Endothelial cell of umbilical vein (primary cell): ENCODE measurements around the gene MEP1B. TPM values are rescaled to one million over a fixed set of nuclear protein-coding genes. Genes with fewer than 3 reads are reported as not detected.

Experiments used
- BruUV-seq: library from RNA; stranded (reverse); fragments of 400-500 nt; replicated peaks from 2 replicates; lab custom pipeline; 2021; lab: Mats Ljungman, UMichigan
- CTCF ChIA-PET: fragments of 300-600, 350-600 bp; sonication (Branson Sonifier 250); formaldehyde crosslinking; loops from one replicate; lab custom pipeline; 2021; ENCODE audit warnings: antibody characterized with exemption, inconsistent platforms; lab: Charles Lee
- POLR2A ChIA-PET: fragments of 300-600, 350-600 bp; sonication (Branson Sonifier 250); formaldehyde crosslinking; loops from one replicate; lab custom pipeline; 2021; ENCODE audit warnings: antibody characterized with exemption, inconsistent platforms; lab: Charles Lee
- DNase-seq: peaks from one replicate; pipeline ENCODE4 v3.0.0-alpha.2; 2011; ENCODE audit warnings: low read depth, low spot score
- FAIRE-seq: peaks from 2 replicates; lab custom pipeline; 2011; peaks lifted over from hg19 to GRCh38; lab: Jason Lieb, UNC
- H2AFZ ChIP-seq: 2 replicates; pipeline ENCODE4 v1.6.0; 2012; ENCODE audit warnings: low read depth, low read length, control low read depth, inconsistent platforms
- H3K27ac ChIP-seq: 2 replicates; pipeline ENCODE4 v1.5.1; 2011; ENCODE audit warnings: low read depth, mild to moderate bottlenecking, control low read depth, low read length, moderate library complexity; ENCODE audit not compliant: insufficient read depth
- H3K27me3 ChIP-seq, 2 experiments: 2 replicates each; pipeline versions ENCODE4 v1.6.0 to v1.6.1; 2011; ENCODE audit warnings: low read length in 2 of 2, mixed read lengths in 1 of 2; ENCODE audit not compliant: control insufficient read depth in 2 of 2, insufficient read depth in 2 of 2
- H3K36me3 ChIP-seq, 2 experiments: 2 replicates in 1 of 2; 3 replicates in 1 of 2; pipeline ENCODE4 v1.5.1; 2011; ENCODE audit warnings: low read length in 2 of 2, mild to moderate bottlenecking in 1 of 2, moderate library complexity in 1 of 2; ENCODE audit not compliant: control insufficient read depth in 2 of 2, insufficient read depth in 2 of 2; ENCODE audit errors: extremely low read depth in 1 of 2
- H3K4me1 ChIP-seq: 3 replicates; pipeline ENCODE4 v1.5.1; 2011; ENCODE audit warnings: mild to moderate bottlenecking, low read length; ENCODE audit not compliant: control insufficient read depth, insufficient read depth; ENCODE audit errors: extremely low read depth
- H3K4me2 ChIP-seq: 2 replicates; pipeline ENCODE4 v1.6.1; 2011; ENCODE audit warnings: low read length, control low read depth, mixed read lengths; ENCODE audit not compliant: insufficient read depth
- H3K4me3 ChIP-seq, 3 experiments: fragments of 200-600 bp in 1 of 3; sonication (generic), shearing (Covaris generic) in 1 of 3; replicated peaks in 1 of 3; 2 replicates each; pipeline ENCODE4 v1.5.1; 2011 to 2016; ENCODE audit warnings: control low read depth in 3 of 3, low read length in 3 of 3, mild to moderate bottlenecking in 2 of 3, inconsistent platforms in 1 of 3, low read depth in 1 of 3, moderate library complexity in 1 of 3; ENCODE audit not compliant: insufficient read depth in 1 of 3
- H3K79me2 ChIP-seq: 2 replicates; pipeline ENCODE4 v1.6.0; 2012; ENCODE audit warnings: low read length, inconsistent platforms; ENCODE audit not compliant: control insufficient read depth, insufficient read depth
- H3K9ac ChIP-seq: replicated peaks from 2 replicates; pipeline ENCODE3; 2011; ENCODE audit warnings: low read length, control low read depth; ENCODE audit not compliant: insufficient read depth; ENCODE audit errors: extremely low read depth
- H3K9me1 ChIP-seq: replicated peaks from 3 replicates; pipeline ENCODE4 v1.6.0; 2011; ENCODE audit warnings: mild to moderate bottlenecking, low read length; ENCODE audit not compliant: control insufficient read depth, insufficient read depth; ENCODE audit errors: extremely low read depth
- H3K9me3 ChIP-seq: replicated peaks from 2 replicates; pipeline ENCODE4 v1.5.1; 2012; ENCODE audit warnings: low read length, inconsistent platforms; ENCODE audit not compliant: control insufficient read depth, insufficient read depth
- H4K20me1 ChIP-seq: replicated peaks from 2 replicates; pipeline ENCODE3; 2011; ENCODE audit warnings: mild to moderate bottlenecking, low read length; ENCODE audit not compliant: control insufficient read depth, insufficient read depth; ENCODE audit errors: extremely low read depth
- EZH2 ChIP-seq: IDR thresholded peaks from 2 replicates; pipeline ENCODE4 v1.6.1; 2012; ENCODE audit warnings: borderline replicate concordance, low read depth, mild to moderate bottlenecking, moderate library complexity, low read length, inconsistent platforms; ENCODE audit not compliant: severe bottlenecking
- FOS ChIP-seq: IDR thresholded peaks from 2 replicates; pipeline ENCODE4 v1.6.1; 2011; ENCODE audit warnings: mild to moderate bottlenecking, low read length, moderate library complexity, borderline replicate concordance; ENCODE audit not compliant: insufficient read depth
- GATA2 ChIP-seq: IDR thresholded peaks from 2 replicates; pipeline ENCODE4 v1.7.0; 2011; ENCODE audit warnings: low read depth, mild to moderate bottlenecking, moderate library complexity, mixed read lengths, low read length; ENCODE audit not compliant: insufficient read length, insufficient read depth
- JUN ChIP-seq: IDR thresholded peaks from 2 replicates; pipeline ENCODE4 v1.6.1; 2011; ENCODE audit warnings: borderline replicate concordance, low read depth; ENCODE audit not compliant: insufficient read length, insufficient read depth
- MYC ChIP-seq: IDR thresholded peaks from one replicate; pipeline ENCODE4 v1.6.1; 2011; ENCODE audit warnings: mild to moderate bottlenecking, low read depth, low read length
- POLR2A ChIP-seq: IDR thresholded peaks from 2 replicates; pipeline ENCODE4 v1.6.1; 2012; ENCODE audit warnings: low read depth, mild to moderate bottlenecking, control low read depth, low read length
- POLR2AphosphoS5 ChIP-seq: IDR thresholded peaks from 2 replicates; pipeline ENCODE4 v1.6.1; 2012; ENCODE audit warnings: low read depth, mild to moderate bottlenecking, control low read depth, low read length, moderate library complexity; ENCODE audit not compliant: insufficient read depth
- dilution Hi-C: fragments of 300-500 bp; cut with MboI; formaldehyde crosslinking; loops from one replicate; pipeline ENCODE4 v1.15.0; 2019; ENCODE audit warnings: low sequenced_read_pairs; ENCODE audit not compliant: extremely low pct_ligation_motif_present
- intact Hi-C: fragments of 100-400 bp; cut with micrococcal nuclease; formaldehyde crosslinking; loops from one replicate; pipeline ENCODE4 v1.10.0; 2022
- polyA plus RNA-seq, 4 experiments: library from polyadenylated mRNA; depleted of rRNA in 3 of 4; stranded (reverse) in 3 of 4; unstranded in 1 of 4; fragments of >200 nt; gene quantifications; 2 replicates each; pipeline versions ENCODE4 v1.2.1 to v1.2.3, GENCODE V29; 2011 to 2012; ENCODE audit warnings: missing spikeins in 1 of 4
- total RNA-seq: library from RNA; stranded (reverse); gene quantifications from 2 replicates; pipeline ENCODE4 v1.2.3, GENCODE V29; 2021
- TF ChIP-seq, protein P1 (sequence below): IDR thresholded peaks from 2 replicates; pipeline ENCODE4 v1.6.1; 2011; ENCODE audit not compliant: insufficient read depth, insufficient read length
- TF ChIP-seq, protein P2 (sequence below), 2 donors: IDR thresholded peaks; 1 replicate in 1 of 2; 2 replicates in 1 of 2; pipeline ENCODE4 v1.5.1; 2011; ENCODE audit warnings: low read length in 2 of 2, mild to moderate bottlenecking in 2 of 2, moderate library complexity in 2 of 2, control low read depth in 1 of 2, inconsistent platforms in 1 of 2, low read depth in 1 of 2; ENCODE audit not compliant: insufficient read depth in 1 of 2; ENCODE audit errors: extremely low read depth in 1 of 2

The MEP1B gene
- total and polyA plus RNA-seq, 2 donors (not counting 3 experiments of a cell fraction or from before 2014, with no cell fraction given), result not detected

DNA sequence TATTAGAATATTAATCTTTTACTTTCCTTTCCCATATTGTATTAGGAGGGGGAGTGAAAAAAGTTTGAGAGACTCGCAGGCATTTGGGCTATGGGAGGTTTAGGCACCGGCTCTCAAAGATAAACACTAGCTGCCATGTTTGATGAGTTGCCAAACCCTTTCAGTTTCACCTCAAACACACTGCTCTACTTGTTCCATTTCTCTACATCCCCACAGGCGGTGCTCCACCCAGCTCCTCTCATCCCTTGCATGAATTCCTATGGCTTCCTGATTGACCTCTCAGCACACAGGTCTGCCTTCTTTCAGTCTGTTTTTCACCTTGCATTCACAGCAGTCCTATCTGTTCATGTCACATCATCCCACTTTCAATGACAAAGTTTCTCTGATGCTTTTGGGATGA lies 65.7 kb downstream of the MEP1B start:
- no TSS peak for BruUV-seq
- CTCF ChIA-PET, result no interaction called here

DNA sequence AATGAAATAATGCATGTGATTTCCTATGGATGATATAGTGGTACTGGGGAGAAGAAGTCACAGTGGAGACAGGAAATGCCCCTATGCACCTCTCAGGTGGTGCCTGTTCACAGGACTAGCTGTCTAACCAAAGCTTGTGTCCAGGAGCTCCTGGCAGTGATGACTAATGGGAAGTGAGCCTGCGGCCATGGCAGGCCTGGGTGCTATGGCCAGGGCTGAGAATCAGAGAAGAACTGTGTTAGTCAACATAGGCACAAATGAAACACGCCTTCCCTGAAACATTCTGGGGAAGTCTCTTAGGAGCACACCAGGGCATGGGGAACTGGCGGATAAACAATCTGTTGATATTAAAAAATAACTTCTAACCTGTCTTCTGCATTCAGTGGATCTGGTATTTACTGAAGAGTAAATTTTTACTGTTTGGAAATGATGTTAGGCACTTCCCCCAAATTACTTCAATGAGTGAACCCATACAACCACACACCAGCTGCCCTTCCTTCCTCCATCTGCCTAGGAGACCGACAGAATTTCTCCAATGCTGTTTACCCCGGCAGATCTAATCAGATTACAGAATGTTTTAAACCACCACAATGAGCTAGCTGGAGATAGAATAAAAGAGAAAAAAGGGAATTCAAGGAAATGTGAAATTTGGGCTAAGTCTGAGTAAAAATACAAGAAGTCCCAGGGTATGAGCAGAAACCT lies 67.4 kb downstream of the MEP1B start:
- no peaks in the 10 kb centered on the region for H3K9me1 ChIP-seq
- H3K9me3 ChIP-seq, result no peaks in the 10 kb centered on the region
- H3K4me2 ChIP-seq, result no peak overlapping the region
- no peak for DNase-seq
- no peak overlapping the region for H3K27ac ChIP-seq
- no peaks in the 10 kb centered on the region for H3K79me2 ChIP-seq
- CTCF ChIA-PET, result interaction anchor here (1.2 kb wide), 1 partner anchor 15 kb away, joined by 5 read pairs; no protein-coding TSS in a partner anchor
- FAIRE-seq, result no peak
- TF ChIP-seq, protein P1, sequence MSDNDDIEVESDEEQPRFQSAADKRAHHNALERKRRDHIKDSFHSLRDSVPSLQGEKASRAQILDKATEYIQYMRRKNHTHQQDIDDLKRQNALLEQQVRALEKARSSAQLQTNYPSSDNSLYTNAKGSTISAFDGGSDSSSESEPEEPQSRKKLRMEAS, result no peak
- no peak for TF ChIP-seq MYC
- TF ChIP-seq GATA2, result no peak
- TF ChIP-seq POLR2AphosphoS5, result no peak
- TF ChIP-seq EZH2, result no peak
- no peak for TF ChIP-seq FOS
- TF ChIP-seq, protein P2, sequence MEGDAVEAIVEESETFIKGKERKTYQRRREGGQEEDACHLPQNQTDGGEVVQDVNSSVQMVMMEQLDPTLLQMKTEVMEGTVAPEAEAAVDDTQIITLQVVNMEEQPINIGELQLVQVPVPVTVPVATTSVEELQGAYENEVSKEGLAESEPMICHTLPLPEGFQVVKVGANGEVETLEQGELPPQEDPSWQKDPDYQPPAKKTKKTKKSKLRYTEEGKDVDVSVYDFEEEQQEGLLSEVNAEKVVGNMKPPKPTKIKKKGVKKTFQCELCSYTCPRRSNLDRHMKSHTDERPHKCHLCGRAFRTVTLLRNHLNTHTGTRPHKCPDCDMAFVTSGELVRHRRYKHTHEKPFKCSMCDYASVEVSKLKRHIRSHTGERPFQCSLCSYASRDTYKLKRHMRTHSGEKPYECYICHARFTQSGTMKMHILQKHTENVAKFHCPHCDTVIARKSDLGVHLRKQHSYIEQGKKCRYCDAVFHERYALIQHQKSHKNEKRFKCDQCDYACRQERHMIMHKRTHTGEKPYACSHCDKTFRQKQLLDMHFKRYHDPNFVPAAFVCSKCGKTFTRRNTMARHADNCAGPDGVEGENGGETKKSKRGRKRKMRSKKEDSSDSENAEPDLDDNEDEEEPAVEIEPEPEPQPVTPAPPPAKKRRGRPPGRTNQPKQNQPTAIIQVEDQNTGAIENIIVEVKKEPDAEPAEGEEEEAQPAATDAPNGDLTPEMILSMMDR (IDR thresholded peaks at IDR 0.05; ENCODE audit: extremely low read depth in 1 of 2, insufficient read depth in 1 of 2, low read depth in 1 of 2, low read length in 2 of 2), result no peak
- TF ChIP-seq POLR2A, result no peak
- no peak for TF ChIP-seq JUN
- no peaks in the 10 kb centered on the region for H3K36me3 ChIP-seq
- H2AFZ ChIP-seq, result no peak overlapping the region
- H3K4me3 ChIP-seq, result no peak overlapping the region
- peaks cover 0 to 2% of the 10 kb centered on the region in 2 experiments for H3K27me3 ChIP-seq
- POLR2A ChIA-PET, result no interaction called here
- intact Hi-C loops, result no loop called here
- no peak overlapping the region for H3K9ac ChIP-seq
- dilution Hi-C loops, result no loop called here
- BruUV-seq, result no TSS peak
- H3K4me1 ChIP-seq, result no peaks in the 10 kb centered on the region
- no peaks in the 10 kb centered on the region for H4K20me1 ChIP-seq

More for the DNA sequence above, 65.7 kb downstream of the MEP1B start:
- no peak overlapping the region for H3K9ac ChIP-seq
- no peak overlapping the region for H3K27ac ChIP-seq
- no peak for FAIRE-seq
- H2AFZ ChIP-seq, result no peak overlapping the region
- no peak overlapping the region for H3K4me3 ChIP-seq
- TF ChIP-seq POLR2A (no peak), FOS (no peak), JUN (no peak), EZH2 (no peak)
- TF ChIP-seq, protein P1, result no peak
- no peaks in the 10 kb centered on the region for H3K36me3 ChIP-seq
- peaks cover 3 to 4% of the 10 kb centered on the region in 2 experiments for H3K27me3 ChIP-seq
- POLR2A ChIA-PET, result no interaction called here
- intact Hi-C loops (no loop called here), dilution Hi-C loops (no loop called here)
- H3K4me1 ChIP-seq, result no peaks in the 10 kb centered on the region
- H3K79me2 ChIP-seq, result no peaks in the 10 kb centered on the region
- no peak overlapping the region for H3K4me2 ChIP-seq
- H4K20me1 ChIP-seq, result no peaks in the 10 kb centered on the region
- no peaks in the 10 kb centered on the region for H3K9me3 ChIP-seq
- H3K9me1 ChIP-seq, result no peaks in the 10 kb centered on the region
- DNase-seq, result no peak
